GM10266 (cell line): ENCODE results near the gene AUTS2.

Source experiments
- DNase-seq: peaks from one replicate; pipeline ENCODE4 v3.0.0; 2012; ENCODE audit errors: extremely low spot score
- CTCF ChIP-seq: IDR thresholded peaks from 2 replicates; pipeline ENCODE4 v1.5.1; 2012; ENCODE audit warnings: mild to moderate bottlenecking, low read depth; ENCODE audit not compliant: control insufficient read depth, insufficient read depth; ENCODE audit errors: missing control alignments

Gene AUTS2

GRCh38 chr7:69692611-69693010 is 94.3 kb downstream of the AUTS2 start:
- DNase-seq, result no peak

GRCh38 chr7:69693042-69693441 is 94.8 kb downstream of the AUTS2 start:
- no peak for TF ChIP-seq CTCF
- DNase-seq, result no peak

More at GRCh38 chr7:69692611-69693010, 94.3 kb downstream of the AUTS2 start:
- TF ChIP-seq CTCF, result no peak

- no peak for TF ChIP-seq CTCF
- peak; percentile 26 for DNase-seq
Observed at GRCh38 chr7:69696054-69696591, 97.8 kb downstream of the AUTS2 start.

GRCh38 chr7:69696686-69697685 is 98.7 kb downstream of the AUTS2 start:
- TF ChIP-seq CTCF, result no peak
- DNase-seq, result no peak

- TF ChIP-seq CTCF, result no peak
- no peak for DNase-seq
Observed at GRCh38 chr7:69698109-69698825, 100.0 kb downstream of the AUTS2 start.

- DNase-seq, result no peak
- no peak for TF ChIP-seq CTCF
Observed at GRCh38 chr7:69699931-69700330, 101.7 kb downstream of the AUTS2 start.
